ENCODE measurements around the gene CLDN9. TPM values are rescaled to one million over a fixed set of nuclear protein-coding genes. Genes with fewer than 3 reads are reported as not detected.

Gene CLDN9
- total RNA-seq, 1 donor from 2014 or later, result 0.77 TPM

- intact Hi-C loops (cut with micrococcal nuclease), result loop anchor here (2.0 to 10.0 kb wide), 2 partner anchors 97 to 477 kb away; partner anchors contain the start of gene CLUAP1
Measured at GRCh38 chr16:3027983-3028715, 15.4 kb downstream of the CLDN9 start.

GRCh38 chr16:3028716-3029319 is 16.1 kb downstream of the CLDN9 start:
- intact Hi-C loops (cut with micrococcal nuclease), result loop anchor here (2.0 to 10.0 kb wide), 2 partner anchors 96 to 476 kb away; partner anchors contain the start of gene CLUAP1

- intact Hi-C loops (cut with micrococcal nuclease), result loop anchor here (2.0 to 10.0 kb wide), 3 partner anchors 15 to 475 kb away; partner anchors contain the start of gene CLUAP1
Measured at GRCh38 chr16:3029491-3030221, 16.9 kb downstream of the CLDN9 start.

GRCh38 chr16:3030222-3031212 is 17.8 kb downstream of the CLDN9 start:
- intact Hi-C loops (cut with micrococcal nuclease), result loop anchor here (2.0 kb wide), 1 partner anchor 14 kb away; no protein-coding TSS in a partner anchor

GRCh38 chr16:3032624-3033023 is 19.9 kb downstream of the CLDN9 start:
- intact Hi-C loops (cut with micrococcal nuclease), result no loop called here

- intact Hi-C loops (cut with micrococcal nuclease), result no loop called here
Measured at GRCh38 chr16:3035289-3035971, 22.7 kb downstream of the CLDN9 start.

GRCh38 chr16:3035972-3036725 is 23.4 kb downstream of the CLDN9 start:
- intact Hi-C loops (cut with micrococcal nuclease), result no loop called here

- intact Hi-C loops (cut with micrococcal nuclease), result no loop called here
Measured at GRCh38 chr16:3036726-3037315, 24.1 kb downstream of the CLDN9 start, which contains the start of gene BICDL2. Gene BICDL2, minus strand, starts transcription at chr16:3036944. Its CDS starts 1,448 bp downstream, at chr16:3035496.

GRCh38 chr16:3038256-3038655 is 25.5 kb downstream of the CLDN9 start:
- intact Hi-C loops (cut with micrococcal nuclease), result no loop called here

- intact Hi-C loops (cut with micrococcal nuclease), result no loop called here
Measured at GRCh38 chr16:3038896-3039295, 26.2 kb downstream of the CLDN9 start.

GRCh38 chr16:3042376-3042775 is 29.7 kb downstream of the CLDN9 start:
- intact Hi-C loops (cut with micrococcal nuclease), result no loop called here

- intact Hi-C loops (cut with micrococcal nuclease), result loop anchor here (2.0 kb wide), 1 partner anchor 14 kb away; no protein-coding TSS in a partner anchor
Measured at GRCh38 chr16:3044708-3045107, 32.0 kb downstream of the CLDN9 start.

GRCh38 chr16:3045758-3046640 is 33.3 kb downstream of the CLDN9 start, which contains the start of gene MMP25:
Gene MMP25, plus strand, starts transcription at chr16:3046561. Its CDS starts 357 bp downstream, at chr16:3046918.
- intact Hi-C loops (cut with micrococcal nuclease), result loop anchor here (2.0 kb wide), 1 partner anchor 15 kb away; no protein-coding TSS in a partner anchor

- intact Hi-C loops (cut with micrococcal nuclease), result no loop called here
Measured at GRCh38 chr16:3046641-3047386, 34.1 kb downstream of the CLDN9 start.

GRCh38 chr16:3047387-3047720 is 34.6 kb downstream of the CLDN9 start:
- intact Hi-C loops (cut with micrococcal nuclease), result no loop called here

- intact Hi-C loops (cut with micrococcal nuclease), result no loop called here
Measured at GRCh38 chr16:3049921-3050481, 37.3 kb downstream of the CLDN9 start.

- intact Hi-C loops (cut with micrococcal nuclease), result no loop called here
Measured at GRCh38 chr16:3050487-3050886, 37.8 kb downstream of the CLDN9 start.

Data from T-helper 2 cell treated with Interferon-gamma antibody and Interleukin-4, amounts not matched to agents 100 ng/mL and 5 ng/mL, for 36 hours (primary cell).